GM19397 (cell line): ENCODE results near the gene NFATC2.
"Not testable (repeated sequence)": the region's sequence is repeated elsewhere in the genome, so short reads cannot be mapped to it uniquely, and the experiment has no call there.

Experiments
- ATAC-seq: cut with Tn5 transposase; IDR thresholded peaks from one replicate; pipeline ENCODE4 v1.9.1; 2021; ENCODE audit warnings: mild to moderate bottlenecking, moderate library complexity; ENCODE audit not compliant: unreplicated experiment

Gene NFATC2

GRCh38 chr20:51361258-51361657, 181.3 kb downstream of the NFATC2 start:
- no peak for ATAC-seq

- ATAC-seq = no peak
These were observed 181.9 kb downstream of the NFATC2 start for GRCh38 chr20:51360451-51361201.

GRCh38 chr20:51359947-51360346, 182.6 kb downstream of the NFATC2 start:
- ATAC-seq = no peak

- no peak for ATAC-seq
These were observed 183.1 kb downstream of the NFATC2 start for GRCh38 chr20:51359401-51359800.

- ATAC-seq = no peak
These were observed 184.3 kb downstream of the NFATC2 start for GRCh38 chr20:51358032-51358724.

- no peak for ATAC-seq
These were observed 185.0 kb downstream of the NFATC2 start for GRCh38 chr20:51357543-51357942.

GRCh38 chr20:51356871-51357270, 185.6 kb downstream of the NFATC2 start:
- no peak for ATAC-seq

- no peak for ATAC-seq
These were observed 187.7 kb downstream of the NFATC2 start for GRCh38 chr20:51354769-51355319.

- no peak for ATAC-seq
These were observed 188.2 kb downstream of the NFATC2 start for GRCh38 chr20:51354191-51354768.

- no peak for ATAC-seq
These were observed 189.0 kb downstream of the NFATC2 start for GRCh38 chr20:51353491-51353890.

- ATAC-seq = no peak
These were observed 189.7 kb downstream of the NFATC2 start for GRCh38 chr20:51352791-51353190.

GRCh38 chr20:51350941-51351631, 191.4 kb downstream of the NFATC2 start:
- ATAC-seq = no peak

GRCh38 chr20:51348876-51349275, 193.6 kb downstream of the NFATC2 start:
- ATAC-seq = no peak

- no peak for ATAC-seq
These were observed 194.7 kb downstream of the NFATC2 start for GRCh38 chr20:51347831-51348230.

- ATAC-seq = no peak
These were observed 195.6 kb downstream of the NFATC2 start for GRCh38 chr20:51346686-51347485.

- no peak for ATAC-seq
These were observed 196.9 kb downstream of the NFATC2 start for GRCh38 chr20:51345601-51346101.

- ATAC-seq = not testable (repeated sequence)
These were observed 198.7 kb downstream of the NFATC2 start for GRCh38 chr20:51343802-51344201.

GRCh38 chr20:51342510-51343236, 199.8 kb downstream of the NFATC2 start:
- ATAC-seq = no peak

GRCh38 chr20:51341581-51341980, 200.9 kb downstream of the NFATC2 start:
- no peak for ATAC-seq
